IMR-90 (cell line): Measurements from ENCODE around the gene MARS1.

Experiments
- CEBPB ChIP-seq: IDR thresholded peaks from 2 replicates; pipeline ENCODE4 v1.6.1; 2012; ENCODE audit warnings: low read depth, low read length, improper control_type of control experiment
- CTCF ChIP-seq: conservative IDR thresholded peaks from 2 replicates; pipeline ENCODE4 v1.5.1; 2012; ENCODE audit warnings: mild to moderate bottlenecking, low read depth, low read length, improper control_type of control experiment
- ELK1 ChIP-seq: fragments of 150-350 bp; IDR thresholded peaks from 2 replicates; pipeline ENCODE4 v1.6.1; 2016; ENCODE audit warnings: low read depth, mild to moderate bottlenecking, low read length, moderate library complexity, borderline replicate concordance
- MXI1 ChIP-seq: IDR thresholded peaks from 2 replicates; pipeline ENCODE4 v1.6.1; 2012; ENCODE audit warnings: low read depth, mild to moderate bottlenecking, low read length, moderate library complexity, borderline replicate concordance
- NFE2L2 ChIP-seq: fragments of 150-350 bp; IDR thresholded peaks from 2 replicates; pipeline ENCODE4 v1.6.1; 2016; ENCODE audit warnings: low read depth, mild to moderate bottlenecking, low read length
- POLR2A ChIP-seq: IDR thresholded peaks from 2 replicates; pipeline ENCODE4 v1.6.1; 2012; ENCODE audit warnings: mild to moderate bottlenecking, low read depth, low read length
- RAD21 ChIP-seq: IDR thresholded peaks from 2 replicates; pipeline ENCODE4 v1.6.1; 2012; ENCODE audit warnings: low read length, improper control_type of control experiment
- RFX5 ChIP-seq: IDR thresholded peaks from 2 replicates; pipeline ENCODE4 v1.8.0; 2012; ENCODE audit warnings: low read depth, mild to moderate bottlenecking, low read length, moderate library complexity
- SMC3 ChIP-seq: fragments of 150-350 bp; IDR thresholded peaks from 2 replicates; pipeline ENCODE4 v1.6.1; 2016; ENCODE audit warnings: low read depth, mild to moderate bottlenecking, antibody characterized with exemption, low read length, moderate library complexity
- USF2 ChIP-seq: fragments of 150-350 bp; IDR thresholded peaks from 2 replicates; pipeline ENCODE4 v1.6.1; 2017; ENCODE audit warnings: mild to moderate bottlenecking, antibody characterized with exemption, low read length, low read depth

- no peak for TF ChIP-seq CEBPB
- no peak for TF ChIP-seq POLR2A
- no peak for TF ChIP-seq RFX5
- TF ChIP-seq CTCF: no peak
- no peak for TF ChIP-seq RAD21
- TF ChIP-seq NFE2L2: no peak
- TF ChIP-seq SMC3: no peak
- no peak for TF ChIP-seq USF2
- no peak for TF ChIP-seq MXI1
- TF ChIP-seq ELK1: no peak
Measured at GRCh38 chr12:57525615-57526383, 37.9 kb downstream of the MARS1 start.
